Activated T-helper 1 cell treated with Interleukin-2 at 50 U/mL for 16 hours (primary cell): ENCODE results near the gene COL4A2.

ENCODE experiments used
- DNase-seq: peaks from one replicate; pipeline ENCODE4 v3.0.0-alpha.2; 2020; ENCODE audit warnings: low read depth

COL4A2 gene

DNA sequence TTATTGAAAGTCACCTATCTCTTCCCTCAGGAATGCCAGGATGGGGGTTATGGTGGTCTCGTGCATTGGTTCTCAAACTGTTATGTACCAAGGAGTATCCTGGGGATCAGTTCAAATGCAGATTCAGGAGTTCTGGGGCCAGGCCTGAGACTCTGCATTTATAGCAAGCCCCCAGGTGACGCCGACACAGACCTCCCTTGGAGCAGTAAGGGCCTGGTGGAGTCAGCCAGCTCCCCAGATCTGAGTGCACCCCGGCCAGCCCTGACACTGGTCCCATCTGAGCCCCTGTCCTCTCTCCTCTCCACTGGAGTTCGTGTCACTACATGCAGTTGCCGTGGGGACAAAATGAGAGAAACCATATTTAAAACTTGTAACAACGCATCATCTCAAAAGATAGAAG lies 112.9 kb downstream of the COL4A2 start:
- no peak for DNase-seq

DNA sequence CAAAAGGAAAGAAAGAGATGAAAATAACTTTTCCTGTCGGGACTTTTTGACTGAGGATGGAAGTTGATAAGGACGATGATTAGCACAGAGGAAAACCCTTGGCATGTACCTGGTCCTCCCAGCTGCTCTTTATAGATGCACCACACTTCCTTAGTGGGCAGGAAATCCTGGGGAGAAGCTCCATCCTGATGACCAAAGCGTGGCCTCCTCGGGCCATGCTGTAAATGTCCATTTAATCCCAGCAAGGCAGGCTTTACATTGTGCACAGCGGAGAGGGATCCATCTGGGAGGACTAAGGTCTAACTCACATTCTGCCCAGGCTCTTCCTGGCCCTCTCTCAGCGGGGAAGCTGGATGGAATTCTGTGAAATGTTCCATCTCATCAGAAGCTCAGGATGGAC lies 113.5 kb downstream of the COL4A2 start:
- no peak for DNase-seq

GRCh38 chr13:110421061-110421460 lies 114.0 kb downstream of the COL4A2 start:
- DNase-seq = no peak

- DNase-seq = no peak
Measured at GRCh38 chr13:110421696-110422385, 114.8 kb downstream of the COL4A2 start.

- no peak for DNase-seq
Measured at GRCh38 chr13:110422913-110423688, 116.0 kb downstream of the COL4A2 start.

- no peak for DNase-seq
Measured at GRCh38 chr13:110423689-110424302, 116.7 kb downstream of the COL4A2 start.

DNA sequence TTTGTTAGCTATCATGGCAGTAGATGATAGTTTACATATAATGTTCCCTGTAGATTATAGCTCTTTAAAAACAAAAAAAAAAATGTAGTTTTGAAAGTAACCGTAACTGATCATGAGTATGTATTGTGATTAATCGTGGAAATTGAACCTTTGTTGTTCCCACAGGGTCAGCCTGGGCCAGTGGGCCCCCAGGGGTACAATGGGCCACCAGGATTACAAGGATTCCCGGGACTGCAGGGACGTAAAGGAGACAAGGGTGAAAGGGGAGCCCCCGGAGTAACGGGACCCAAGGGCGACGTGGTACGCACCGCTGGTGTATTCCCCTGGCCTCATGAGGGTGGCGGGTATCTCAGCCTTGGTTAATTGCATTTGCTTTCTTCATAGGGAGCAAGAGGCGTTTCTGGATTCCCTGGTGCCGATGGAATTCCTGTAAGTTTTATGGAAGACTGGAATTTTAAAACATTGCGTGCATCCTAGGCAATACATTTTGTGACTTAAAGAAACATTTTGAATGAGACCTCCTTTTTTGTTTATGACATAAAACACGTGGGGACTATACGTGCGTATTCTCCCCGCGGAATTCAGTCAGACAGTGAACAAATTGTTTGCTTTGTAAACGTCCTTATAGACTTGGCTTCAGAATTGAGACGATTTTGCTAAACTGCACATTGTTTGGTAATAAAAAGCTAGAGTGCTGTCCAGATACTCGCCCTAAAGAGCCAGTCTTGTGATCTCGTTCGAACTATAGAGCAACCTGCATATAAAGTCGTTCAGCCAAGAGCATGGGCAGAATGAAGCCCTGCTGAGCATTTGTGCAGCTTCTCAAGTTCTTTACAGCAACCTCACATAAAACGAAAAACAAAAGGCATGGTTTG lies 117.7 kb downstream of the COL4A2 start:
- DNase-seq = no peak

- DNase-seq = no peak
Measured at GRCh38 chr13:110425444-110425780, 118.3 kb downstream of the COL4A2 start.

DNA sequence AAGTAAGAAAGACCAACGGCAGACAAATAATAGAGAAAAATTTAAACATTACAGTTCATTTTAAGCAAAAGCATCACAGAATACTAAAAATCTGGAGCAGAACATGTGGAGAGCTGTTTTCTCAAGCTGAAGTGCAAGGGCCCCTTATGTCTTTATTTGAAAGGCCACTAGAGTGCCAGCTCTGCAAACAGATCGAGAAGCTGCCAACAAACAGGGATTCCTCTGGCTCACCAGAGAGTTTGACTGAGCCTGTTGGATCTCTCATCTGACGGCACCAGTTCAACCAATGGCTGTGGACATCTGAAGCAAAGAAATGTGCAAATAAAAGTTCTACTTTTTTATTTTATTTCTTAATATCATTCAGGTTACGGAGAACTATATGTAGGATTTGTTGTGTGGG lies 119.7 kb downstream of the COL4A2 start:
- DNase-seq = no peak

GRCh38 chr13:110428313-110428712 lies 121.2 kb downstream of the COL4A2 start:
- DNase-seq = no peak

DNA sequence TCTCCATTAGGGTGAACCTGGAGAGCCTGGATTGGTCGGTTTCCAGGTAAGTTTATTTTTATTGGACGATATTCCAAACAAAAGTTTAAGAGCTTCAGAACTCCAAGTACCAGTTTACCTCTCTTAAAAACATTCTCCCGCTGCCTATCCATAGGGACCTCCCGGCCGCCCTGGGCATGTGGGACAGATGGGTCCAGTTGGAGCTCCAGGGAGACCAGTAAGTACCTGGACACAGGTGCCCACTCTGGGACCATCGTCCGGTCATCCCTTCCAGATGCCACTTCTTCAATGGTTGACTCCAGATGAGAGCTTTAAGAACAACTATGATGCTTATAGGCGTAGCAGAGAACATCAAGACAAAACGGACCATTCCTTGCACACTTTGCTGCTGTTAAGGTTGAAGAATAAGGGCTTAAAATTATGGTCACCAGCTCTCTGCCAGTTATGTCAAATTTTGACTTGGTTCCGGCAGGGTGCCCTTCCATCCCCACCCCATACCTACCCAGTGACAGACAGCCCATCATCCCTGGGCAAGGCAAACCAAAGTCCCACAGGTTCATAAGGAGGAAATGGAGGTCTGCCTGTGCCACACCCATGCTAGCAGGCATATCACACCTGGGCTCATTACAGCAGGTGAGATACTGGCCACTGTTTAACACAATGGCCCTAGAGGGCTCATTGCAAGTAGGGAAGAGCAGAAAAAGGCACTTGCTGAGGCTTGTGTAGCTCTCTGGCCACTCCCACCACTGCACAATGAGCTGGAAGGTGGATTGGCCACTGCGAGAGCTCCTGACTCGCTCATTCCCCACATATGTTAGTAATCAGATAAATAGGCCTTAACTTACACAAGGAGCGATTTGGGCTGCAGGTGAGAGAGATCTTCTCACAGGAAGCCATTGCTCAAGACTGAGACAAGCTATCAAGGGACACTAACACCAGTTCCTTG lies 123.6 kb downstream of the COL4A2 start:
- no peak for DNase-seq

GRCh38 chr13:110431425-110432294 lies 124.6 kb downstream of the COL4A2 start:
- no peak for DNase-seq

GRCh38 chr13:110432522-110432921 lies 125.4 kb downstream of the COL4A2 start:
- no peak for DNase-seq

DNA sequence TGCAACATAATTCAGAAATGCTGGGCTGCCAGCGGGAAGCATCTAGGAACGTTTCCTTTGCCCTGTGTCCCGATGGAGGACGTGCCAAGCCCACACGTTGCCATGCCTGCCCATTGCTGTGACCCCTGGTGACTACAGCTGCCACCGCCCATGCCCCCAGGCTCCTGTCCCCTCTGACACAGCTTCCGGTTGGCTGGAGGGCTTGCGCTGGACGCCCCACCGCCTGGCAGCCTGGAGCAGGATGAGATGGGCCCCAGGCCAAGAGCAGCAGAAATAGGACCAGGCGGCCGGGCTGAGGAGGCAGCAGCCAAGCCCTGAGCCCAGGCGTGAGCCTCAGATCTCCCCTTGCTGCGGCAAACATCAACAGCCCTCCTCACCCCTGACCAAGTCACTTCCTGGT lies 125.9 kb downstream of the COL4A2 start:
- no peak for DNase-seq

DNA sequence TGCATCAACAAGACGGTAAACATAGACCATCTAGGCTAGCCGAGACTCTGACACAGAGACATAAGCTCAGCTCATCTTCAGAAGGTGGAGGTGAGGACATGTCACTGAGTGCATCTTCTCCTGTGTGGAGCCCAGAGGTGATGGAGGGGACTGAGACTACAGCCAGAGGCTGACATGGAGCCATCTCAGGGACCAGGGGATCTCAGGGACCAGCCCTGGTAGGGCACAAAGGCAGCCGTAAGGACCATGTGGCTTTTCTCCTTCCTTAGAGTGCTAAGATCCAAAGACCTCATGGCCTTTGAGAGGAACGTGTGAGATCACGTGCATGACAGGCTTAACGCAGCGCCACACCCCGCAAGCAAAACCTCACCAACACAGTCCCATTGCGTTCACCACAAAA lies 127.5 kb downstream of the COL4A2 start:
- DNase-seq = no peak

DNA sequence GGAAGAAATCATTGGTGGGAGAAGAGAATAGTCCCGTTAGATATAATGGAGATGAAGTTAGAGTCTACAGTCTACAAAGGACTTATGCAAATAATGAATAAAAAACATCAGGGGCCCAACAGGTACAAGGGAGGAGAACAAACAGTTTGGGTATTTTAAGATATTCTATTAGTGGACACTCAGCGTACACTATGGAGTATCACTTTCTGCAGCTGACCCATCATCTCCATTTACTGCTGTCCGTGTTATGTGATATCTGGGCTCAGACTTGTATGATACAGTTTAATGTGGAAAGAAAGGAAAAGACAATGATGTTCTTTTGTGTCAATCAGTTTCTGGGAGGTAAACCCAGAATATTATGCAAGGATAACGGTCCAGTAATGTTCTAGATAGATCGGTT lies 128.2 kb downstream of the COL4A2 start:
- no peak for DNase-seq

- no peak for DNase-seq
Measured at GRCh38 chr13:110436276-110436675, 129.2 kb downstream of the COL4A2 start.

GRCh38 chr13:110436786-110437370 lies 129.8 kb downstream of the COL4A2 start:
- no peak for DNase-seq

DNA sequence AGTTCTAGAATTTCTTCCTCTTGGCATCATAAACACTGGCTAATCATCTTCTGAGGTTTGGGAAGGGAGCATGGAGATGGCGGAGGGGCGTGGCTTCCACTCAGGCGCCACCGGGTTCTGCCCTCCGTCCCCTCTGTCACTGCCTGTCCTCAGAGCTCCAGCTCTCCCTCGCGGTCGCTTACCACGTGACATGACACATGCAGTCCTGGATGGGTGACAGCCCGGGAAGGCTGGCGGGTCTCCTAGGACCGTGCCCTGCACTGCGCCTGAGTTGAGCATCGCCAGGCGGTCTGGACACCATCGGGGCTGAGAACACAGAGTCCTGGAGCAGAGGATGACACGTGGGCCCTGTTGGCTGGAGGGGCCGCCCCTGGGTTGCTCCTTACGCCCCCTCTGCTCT lies 131.1 kb downstream of the COL4A2 start:
- no peak for DNase-seq

DNA sequence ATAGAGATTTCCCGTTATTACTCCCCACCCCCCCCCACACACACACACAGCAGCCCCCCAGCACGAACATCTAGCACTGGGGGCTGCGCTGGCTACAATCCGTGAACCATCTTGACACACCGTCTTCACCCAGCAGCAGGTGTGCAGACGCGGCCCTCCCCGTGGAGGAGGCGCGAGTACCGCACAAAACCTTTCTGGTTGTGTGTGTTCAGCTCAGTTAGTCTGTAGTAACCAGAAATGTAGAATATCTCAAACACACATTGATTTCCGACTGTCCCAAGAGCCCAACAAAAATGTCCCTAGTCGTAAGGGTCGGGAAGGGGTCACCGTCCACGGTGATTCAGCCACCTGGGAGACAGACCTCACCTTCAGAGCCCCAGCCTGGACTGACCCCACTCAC lies 131.7 kb downstream of the COL4A2 start:
- no peak for DNase-seq
